Epithelial cell of esophagus (primary cell): ENCODE results near the gene TYMS.

Experiments used
- DNase-seq: peaks from one replicate; pipeline ENCODE4 v3.0.0; 2010; ENCODE audit warnings: low read depth
- H3K4me3 ChIP-seq: 2 replicates; pipeline ENCODE4 v1.5.1; 2011; ENCODE audit warnings: mild to moderate bottlenecking, low read length, control low read depth
- TF ChIP-seq, protein P1 (sequence below): IDR thresholded peaks from 2 replicates; pipeline ENCODE4 v1.5.1; 2011; ENCODE audit warnings: low read depth, mild to moderate bottlenecking, low read length, control low read depth, inconsistent platforms; ENCODE audit not compliant: insufficient read depth; ENCODE audit errors: missing control alignments

The TYMS gene

DNA sequence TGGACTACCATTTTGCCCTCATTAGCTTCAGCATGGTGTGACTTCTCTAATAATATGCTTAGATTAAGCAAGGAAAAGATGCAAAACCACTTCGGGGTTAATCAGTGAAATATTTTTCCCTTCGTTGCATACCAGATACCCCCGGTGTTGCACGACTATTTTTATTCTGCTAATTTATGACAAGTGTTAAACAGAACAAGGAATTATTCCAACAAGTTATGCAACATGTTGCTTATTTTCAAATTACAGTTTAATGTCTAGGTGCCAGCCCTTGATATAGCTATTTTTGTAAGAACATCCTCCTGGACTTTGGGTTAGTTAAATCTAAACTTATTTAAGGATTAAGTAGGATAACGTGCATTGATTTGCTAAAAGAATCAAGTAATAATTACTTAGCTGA, 16.3 kb downstream of the TYMS start:
- no peak for DNase-seq
- H3K4me3 ChIP-seq, result no peak overlapping the region
- TF ChIP-seq, protein P1, sequence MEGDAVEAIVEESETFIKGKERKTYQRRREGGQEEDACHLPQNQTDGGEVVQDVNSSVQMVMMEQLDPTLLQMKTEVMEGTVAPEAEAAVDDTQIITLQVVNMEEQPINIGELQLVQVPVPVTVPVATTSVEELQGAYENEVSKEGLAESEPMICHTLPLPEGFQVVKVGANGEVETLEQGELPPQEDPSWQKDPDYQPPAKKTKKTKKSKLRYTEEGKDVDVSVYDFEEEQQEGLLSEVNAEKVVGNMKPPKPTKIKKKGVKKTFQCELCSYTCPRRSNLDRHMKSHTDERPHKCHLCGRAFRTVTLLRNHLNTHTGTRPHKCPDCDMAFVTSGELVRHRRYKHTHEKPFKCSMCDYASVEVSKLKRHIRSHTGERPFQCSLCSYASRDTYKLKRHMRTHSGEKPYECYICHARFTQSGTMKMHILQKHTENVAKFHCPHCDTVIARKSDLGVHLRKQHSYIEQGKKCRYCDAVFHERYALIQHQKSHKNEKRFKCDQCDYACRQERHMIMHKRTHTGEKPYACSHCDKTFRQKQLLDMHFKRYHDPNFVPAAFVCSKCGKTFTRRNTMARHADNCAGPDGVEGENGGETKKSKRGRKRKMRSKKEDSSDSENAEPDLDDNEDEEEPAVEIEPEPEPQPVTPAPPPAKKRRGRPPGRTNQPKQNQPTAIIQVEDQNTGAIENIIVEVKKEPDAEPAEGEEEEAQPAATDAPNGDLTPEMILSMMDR, result no peak

DNA sequence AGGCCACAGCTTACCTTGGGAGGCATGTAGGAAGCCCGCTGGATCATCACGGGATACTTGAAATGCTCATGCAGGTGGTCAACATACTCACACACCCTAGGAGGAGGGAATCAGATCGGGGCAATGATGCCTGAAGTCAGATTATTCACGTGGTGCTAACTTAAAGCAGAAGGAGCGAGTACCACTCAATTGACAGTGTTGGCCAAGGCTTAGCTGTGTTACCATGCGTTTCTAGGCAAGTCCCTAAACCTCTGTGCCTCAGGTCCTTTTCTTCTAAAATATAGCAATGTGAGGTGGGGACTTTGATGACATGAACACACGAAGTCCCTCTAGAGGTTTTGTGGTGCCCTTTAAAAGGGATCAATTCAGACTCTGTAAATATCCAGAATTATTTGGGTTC, 17.9 kb downstream of the TYMS start:
- TF ChIP-seq, protein P1, result no peak
- H3K4me3 ChIP-seq, result no peak overlapping the region
- DNase-seq, result no peak

DNA sequence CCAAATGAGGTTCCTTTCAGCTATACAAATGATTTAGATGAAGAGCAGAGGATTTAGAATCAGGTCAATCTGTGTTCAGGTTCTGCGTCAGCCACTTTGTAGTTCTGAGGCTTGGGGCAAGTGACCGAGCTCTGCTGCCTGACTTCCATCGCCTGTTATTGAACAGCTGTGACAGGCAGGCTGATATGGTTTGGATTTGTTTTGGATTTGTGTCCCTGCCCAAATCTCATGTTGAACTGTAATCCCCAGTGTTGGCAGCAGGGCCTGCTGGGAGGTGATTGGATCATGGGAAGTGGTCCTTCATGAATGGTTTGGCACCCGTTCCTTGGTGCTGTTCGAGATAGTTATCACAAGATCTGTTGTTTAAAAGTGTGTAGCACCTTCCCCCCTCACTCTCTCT, 18.6 kb downstream of the TYMS start:
- DNase-seq, result no peak
- no peak overlapping the region for H3K4me3 ChIP-seq
- TF ChIP-seq, protein P1, result no peak

DNA sequence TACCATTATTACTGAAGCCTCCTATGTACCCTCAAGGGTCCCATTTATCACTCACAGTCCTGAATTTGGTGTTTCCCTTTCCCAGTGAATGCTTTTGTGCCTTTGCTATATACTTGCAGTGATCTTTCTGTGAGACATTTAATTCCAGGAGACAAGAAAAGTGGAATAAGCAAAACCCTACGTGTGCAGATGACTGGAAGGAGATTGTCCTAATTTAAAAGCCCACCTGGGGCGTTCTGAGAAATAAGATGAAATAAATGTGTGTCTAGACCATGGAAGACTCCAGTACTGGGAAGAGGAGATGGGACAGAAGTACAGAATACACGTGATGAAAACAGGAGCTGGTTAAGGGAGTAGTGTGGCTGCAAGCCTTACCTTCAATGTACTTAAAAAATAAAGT, 19.3 kb downstream of the TYMS start:
- no peak overlapping the region for H3K4me3 ChIP-seq
- TF ChIP-seq, protein P1, result no peak
- no peak for DNase-seq

DNA sequence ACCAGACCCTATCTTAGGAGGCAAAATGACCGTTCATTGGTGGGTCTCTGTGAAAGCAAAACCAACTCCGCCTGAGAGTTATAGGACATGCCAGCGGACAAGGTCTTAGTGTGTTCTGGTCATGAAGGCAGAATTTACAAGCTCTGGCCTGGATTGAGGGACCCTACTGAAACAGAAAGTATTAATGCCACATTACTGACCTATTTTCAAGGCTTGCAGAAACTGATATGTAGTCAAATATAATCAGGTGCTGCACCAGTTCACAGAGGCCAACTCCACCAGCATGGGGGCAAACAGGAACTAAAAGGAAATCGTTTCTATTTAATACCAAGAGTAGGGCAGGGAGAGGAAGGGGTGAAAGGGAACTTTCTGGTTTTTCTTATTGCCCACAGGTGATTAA, 19.7 kb downstream of the TYMS start:
- no peak for DNase-seq
- no peak overlapping the region for H3K4me3 ChIP-seq
- TF ChIP-seq, protein P1, result no peak

DNA sequence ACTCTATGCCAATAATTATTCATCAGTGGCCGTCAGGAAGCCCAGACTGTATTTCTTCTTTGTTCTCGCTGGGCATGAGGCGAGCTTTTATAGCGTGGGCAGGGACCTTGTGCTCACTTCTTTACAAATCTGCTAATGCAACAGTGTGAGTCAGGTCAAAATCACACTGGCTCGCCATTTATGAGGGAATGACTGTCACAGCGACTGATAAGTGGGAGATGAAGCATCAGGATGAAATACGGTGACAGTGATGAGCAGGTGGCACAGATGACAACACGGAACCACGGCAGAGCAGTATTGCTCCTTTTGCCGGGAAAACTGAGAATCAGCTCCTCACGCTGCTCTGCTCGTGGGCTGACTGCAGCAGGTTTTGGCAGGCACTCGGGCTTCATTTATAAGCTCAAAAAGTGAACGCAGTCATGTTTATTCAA, 20.5 kb downstream of the TYMS start:
- no peak overlapping the region for H3K4me3 ChIP-seq
- TF ChIP-seq, protein P1, result no peak
- no peak for DNase-seq

DNA sequence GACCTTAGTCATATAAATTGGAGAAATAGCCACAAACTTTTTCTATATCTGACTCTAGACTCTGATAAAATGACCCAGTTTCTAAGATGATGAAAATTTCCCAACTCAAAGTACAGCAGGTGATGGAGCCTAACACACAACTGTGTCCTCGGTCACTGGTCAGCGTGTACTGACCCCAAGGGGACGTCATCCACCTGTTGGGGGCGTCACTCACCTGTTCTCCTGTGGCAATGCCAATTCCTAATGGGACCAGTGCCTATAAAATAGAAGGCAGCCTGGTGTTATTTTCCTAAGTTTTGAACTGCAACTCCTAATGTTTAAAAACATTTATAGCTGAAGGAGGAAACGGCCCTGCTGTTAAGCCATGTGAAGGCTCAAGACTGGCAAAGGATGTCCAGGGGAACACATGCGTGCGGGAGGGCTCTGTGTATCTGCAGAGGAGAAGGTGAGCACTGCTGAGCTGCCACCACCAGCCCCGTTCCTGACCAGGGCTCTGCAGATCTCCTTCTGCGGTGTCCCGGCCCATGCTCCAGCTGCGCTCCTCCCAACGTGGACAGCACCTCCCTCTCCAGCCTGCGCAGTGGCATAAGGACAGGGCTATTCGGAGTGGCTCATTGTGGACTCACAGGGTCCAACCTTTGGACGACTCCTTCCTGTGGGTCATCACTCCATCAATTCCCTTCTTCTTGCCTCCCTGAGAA, 21.2 kb downstream of the TYMS start:
- TF ChIP-seq, protein P1, result no peak
- DNase-seq, result no peak
- no peak overlapping the region for H3K4me3 ChIP-seq
